GOT3 (cell line): Measurements from ENCODE around the gene LSM10.

Source experiments
- DNase-seq: peaks from one replicate; lab custom pipeline; 2025; ENCODE audit warnings: mixed read lengths; lab: John Stamatoyannopoulos, UW

Gene LSM10

GRCh38 chr1:36397378-36398230 is at the start of gene LSM10:
Gene LSM10 (minus strand): TSS chr1:36397908. CDS start chr1:36394129, 3,779 bp downstream.
- DNase-seq: peak; percentile 84

GRCh38 chr1:36447450-36447849 is 49.7 kb upstream of the LSM10 start:
- DNase-seq: no peak

GRCh38 chr1:36446746-36447145 is 49.0 kb upstream of the LSM10 start:
- no peak for DNase-seq

DNA sequence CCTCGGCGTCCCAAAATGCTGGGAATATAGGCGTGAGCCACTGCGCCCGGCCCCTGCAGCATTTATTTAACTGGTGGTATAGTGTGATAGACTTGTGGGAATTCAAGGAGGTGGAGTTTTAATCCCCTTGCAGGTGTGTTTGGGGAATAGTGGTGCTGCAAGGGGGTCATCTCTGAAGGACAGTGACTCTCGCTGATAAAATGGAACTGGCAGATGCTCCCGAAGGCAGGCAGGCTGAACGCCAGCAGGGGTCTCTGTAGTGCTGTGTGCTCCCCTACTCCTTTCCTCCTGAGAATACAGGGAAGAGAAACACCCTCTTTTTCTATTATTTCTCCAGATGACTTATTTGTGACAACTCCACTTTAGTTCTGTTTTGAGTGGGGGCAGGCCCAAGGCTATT is 48.6 kb upstream of the LSM10 start:
- no peak for DNase-seq

DNA sequence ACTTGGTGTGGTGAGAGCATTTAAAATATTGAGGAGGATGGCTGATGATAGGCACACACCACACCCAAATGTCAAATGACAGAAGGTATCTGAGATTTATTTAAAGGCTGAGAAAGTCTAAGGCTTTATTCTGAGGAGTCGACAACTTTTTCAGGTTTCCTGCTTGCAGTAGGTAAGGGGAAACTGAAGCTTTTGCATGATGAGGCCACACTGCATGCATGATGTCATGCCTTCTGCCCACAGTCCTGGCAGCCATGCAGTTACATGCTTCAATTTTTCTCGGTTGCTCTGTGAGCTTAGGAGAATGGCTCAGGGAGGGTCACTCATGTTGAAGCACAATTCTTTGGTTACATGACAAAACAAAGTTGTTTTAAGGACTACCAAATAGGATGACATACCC is 45.6 kb upstream of the LSM10 start:
- no peak for DNase-seq

- DNase-seq: no peak
Observed at GRCh38 chr1:36442337-36442736, 44.6 kb upstream of the LSM10 start.

DNA sequence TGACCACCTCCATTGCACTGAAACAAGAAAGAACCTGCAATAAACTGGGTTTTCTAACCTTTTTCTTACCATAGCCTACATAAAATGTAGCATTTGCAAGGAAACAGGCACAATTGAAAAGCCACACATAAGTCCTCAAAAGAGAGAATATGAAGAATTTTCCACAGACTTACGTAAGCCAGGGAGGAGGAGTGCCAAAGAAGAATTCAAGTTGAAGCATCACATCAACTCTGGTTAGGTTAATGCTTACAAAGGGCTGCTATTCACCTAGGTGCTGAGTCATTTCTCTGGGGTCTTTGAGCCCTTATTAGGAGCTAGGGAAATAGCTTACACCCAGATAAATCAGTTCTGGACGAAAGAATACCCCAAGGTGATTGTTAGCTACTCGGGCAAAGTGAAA is 42.9 kb upstream of the LSM10 start:
- no peak for DNase-seq

- DNase-seq: no peak
Observed at GRCh38 chr1:36440044-36440443, 42.3 kb upstream of the LSM10 start.

DNA sequence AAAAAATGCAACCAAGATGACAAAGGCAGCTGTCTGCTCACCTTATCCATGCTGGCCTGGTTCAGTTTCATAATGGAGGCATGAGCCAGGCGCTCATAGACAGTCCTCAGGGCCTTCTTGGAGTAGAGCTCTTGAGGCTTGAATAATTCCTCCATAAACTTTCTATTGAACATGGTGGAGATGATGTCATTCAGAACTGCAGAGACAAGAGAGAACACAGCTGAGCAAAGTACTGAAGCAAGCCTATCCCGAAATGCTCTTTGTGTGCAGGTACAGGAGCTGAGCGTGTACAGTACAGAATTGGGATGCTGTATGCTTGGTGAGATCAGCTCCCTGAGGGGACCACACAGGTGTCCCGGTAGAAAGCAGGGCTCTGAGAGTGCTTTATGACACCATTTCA is 41.0 kb upstream of the LSM10 start:
- DNase-seq: no peak

DNA sequence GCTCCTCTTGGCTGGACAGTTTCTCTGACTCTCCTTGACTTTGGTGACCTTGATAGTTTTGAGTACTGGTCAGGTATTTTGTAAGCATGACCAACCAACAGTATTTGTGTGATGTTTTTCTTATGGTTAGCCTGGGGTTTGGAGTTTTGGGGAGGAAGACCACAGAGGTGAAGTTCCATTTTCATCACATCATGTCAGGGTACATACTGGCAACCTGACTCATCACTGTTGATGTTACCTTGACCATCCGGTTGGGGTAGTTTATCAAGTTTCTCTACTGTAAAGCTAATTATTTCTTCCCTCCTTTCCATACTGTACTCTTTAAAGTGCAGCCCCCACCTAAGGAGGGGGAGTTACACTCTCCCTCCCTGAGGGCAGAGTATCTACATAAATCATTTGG is 39.1 kb upstream of the LSM10 start:
- no peak for DNase-seq

GRCh38 chr1:36433102-36433501 is 35.4 kb upstream of the LSM10 start:
- no peak for DNase-seq

DNA sequence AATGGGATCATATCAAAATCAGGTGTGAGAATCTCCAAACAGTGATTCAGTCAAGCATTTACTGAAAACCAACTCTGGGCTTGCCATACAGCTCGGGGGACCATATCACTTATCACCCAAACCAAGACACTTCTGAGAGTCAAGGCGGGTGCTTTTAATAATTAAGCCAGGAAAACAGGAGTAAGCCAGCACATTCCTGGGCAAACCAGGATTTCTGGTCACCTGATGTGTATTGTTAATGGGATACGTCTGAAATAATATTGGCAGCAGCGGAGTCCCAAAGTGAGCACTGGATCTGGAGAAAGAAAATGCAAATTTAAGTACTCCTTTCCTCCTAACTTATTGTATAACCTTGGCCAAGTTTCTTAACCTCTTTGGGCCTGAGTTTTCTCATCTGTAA is 34.9 kb upstream of the LSM10 start:
- DNase-seq: no peak

DNA sequence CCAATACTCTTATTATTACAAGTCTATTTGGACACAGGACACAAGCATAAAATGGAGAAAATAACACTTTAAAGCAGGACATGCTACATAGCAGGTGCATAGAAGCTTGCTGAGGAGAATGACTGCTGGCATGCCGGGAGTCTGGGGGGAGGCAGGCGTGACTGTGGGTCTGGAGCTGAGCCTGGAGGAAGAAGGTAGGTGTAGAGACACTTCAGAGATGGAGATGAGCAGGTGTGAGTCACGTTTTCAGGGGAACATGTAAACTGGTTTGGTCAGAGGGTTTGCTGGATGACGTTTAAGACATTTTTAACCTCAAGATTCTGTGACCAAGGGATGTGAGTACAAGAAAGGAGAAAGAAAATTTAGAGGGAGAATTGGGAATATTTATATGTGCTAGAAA is 28.1 kb upstream of the LSM10 start:
- no peak for DNase-seq

GRCh38 chr1:36421649-36422048 is 23.9 kb upstream of the LSM10 start:
- DNase-seq: no peak

DNA sequence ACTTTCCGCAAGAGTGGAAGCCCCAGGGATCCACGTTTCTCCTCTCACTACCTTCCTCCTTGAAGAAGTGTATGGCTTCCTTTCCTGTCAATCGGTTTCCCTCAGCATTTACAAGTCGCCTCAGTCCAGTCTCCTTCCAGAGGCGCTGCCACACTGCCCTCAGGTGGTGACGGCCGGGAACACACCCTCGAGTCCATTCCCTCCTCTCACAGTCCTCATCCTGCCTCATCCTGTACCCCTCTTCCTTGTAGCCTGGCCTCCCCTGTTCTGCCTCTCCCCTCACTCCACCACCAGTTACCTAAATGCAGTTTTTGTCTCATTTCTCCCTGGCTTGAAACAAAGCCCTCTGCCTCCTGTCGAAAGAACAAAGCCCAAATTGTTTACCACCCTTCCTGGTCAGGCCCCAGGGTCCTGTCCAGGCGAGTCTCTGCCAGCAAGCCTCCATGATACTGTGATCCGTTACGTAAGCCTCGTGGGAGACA is 23.2 kb upstream of the LSM10 start:
- DNase-seq: peak; percentile 56

DNA sequence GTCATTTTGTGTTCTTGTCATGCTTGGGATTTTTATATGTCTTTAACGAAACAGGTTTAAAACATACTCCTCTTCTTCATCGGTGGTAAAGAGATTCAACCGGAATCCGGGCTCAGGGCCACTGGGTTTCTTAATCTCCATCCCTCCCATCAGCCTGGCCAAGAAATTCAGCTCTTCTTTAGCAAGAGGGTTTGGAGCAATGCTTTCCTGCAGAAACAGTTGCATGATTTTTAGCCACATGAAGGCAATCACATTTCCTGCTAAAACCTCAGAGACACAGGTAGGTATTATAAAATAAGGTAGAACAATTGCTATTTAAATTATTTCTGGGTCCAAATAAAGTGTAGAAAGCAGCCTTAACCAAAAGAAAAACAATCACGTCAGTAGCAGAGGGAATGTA is 22.7 kb upstream of the LSM10 start:
- DNase-seq: no peak

GRCh38 chr1:36419569-36419968 is 21.9 kb upstream of the LSM10 start:
- no peak for DNase-seq

- DNase-seq: no peak
Observed at GRCh38 chr1:36419140-36419539, 21.4 kb upstream of the LSM10 start.

GRCh38 chr1:36417931-36418330 is 20.2 kb upstream of the LSM10 start:
- no peak for DNase-seq

DNA sequence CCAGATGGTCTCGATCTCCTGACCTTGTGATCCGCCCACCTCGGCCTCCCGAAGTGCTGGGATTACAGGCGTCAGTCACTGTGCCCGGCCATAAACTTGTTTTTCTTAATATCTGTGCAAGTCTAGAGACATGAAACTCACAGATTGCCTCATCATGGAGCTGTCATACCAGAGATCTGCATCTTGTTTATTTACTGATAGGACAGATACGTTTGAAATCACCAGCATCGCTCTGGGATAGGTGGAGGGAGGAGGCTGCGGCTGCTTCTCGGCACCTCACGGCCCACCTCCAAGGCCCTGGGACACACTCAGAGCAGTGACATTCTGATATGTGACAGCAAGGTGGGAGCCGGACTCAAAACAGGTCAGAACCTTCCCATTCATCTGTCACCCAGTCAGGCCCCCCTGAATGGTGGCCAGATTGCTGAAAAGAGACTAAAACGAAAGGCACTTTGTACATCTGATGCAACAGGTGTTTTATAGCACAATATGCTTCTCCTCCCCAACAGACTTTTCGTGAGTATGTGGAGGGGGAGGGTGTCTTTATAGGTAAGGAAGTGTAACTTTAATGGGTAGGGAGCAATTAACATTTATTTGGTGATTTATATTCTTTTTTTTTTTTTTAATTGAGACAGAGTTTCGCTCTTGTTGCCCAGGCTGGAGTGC is 18.1 kb upstream of the LSM10 start:
- DNase-seq: no peak

GRCh38 chr1:36414384-36414783 is 16.7 kb upstream of the LSM10 start:
- no peak for DNase-seq

- no peak for DNase-seq
Observed at GRCh38 chr1:36411674-36412648, 14.3 kb upstream of the LSM10 start.
